Endothelial cell of umbilical vein (primary cell): ENCODE results near the gene KRT17. TPM values are rescaled to one million over a fixed set of nuclear protein-coding genes. Genes with fewer than 3 reads are reported as not detected.

Experiments used
- BruUV-seq: library from RNA; stranded (reverse); fragments of 400-500 nt; replicated peaks from 2 replicates; lab custom pipeline; 2021; lab: Mats Ljungman, UMichigan
- CTCF ChIA-PET: fragments of 300-600, 350-600 bp; sonication (Branson Sonifier 250); formaldehyde crosslinking; loops from one replicate; lab custom pipeline; 2021; ENCODE audit warnings: antibody characterized with exemption, inconsistent platforms; lab: Charles Lee
- POLR2A ChIA-PET: fragments of 300-600, 350-600 bp; sonication (Branson Sonifier 250); formaldehyde crosslinking; loops from one replicate; lab custom pipeline; 2021; ENCODE audit warnings: antibody characterized with exemption, inconsistent platforms; lab: Charles Lee
- DNase-seq: peaks from one replicate; pipeline ENCODE4 v3.0.0-alpha.2; 2011; ENCODE audit warnings: low read depth, low spot score
- FAIRE-seq: peaks from 2 replicates; lab custom pipeline; 2011; peaks lifted over from hg19 to GRCh38; lab: Jason Lieb, UNC
- H2AFZ ChIP-seq: 2 replicates; pipeline ENCODE4 v1.6.0; 2012; ENCODE audit warnings: low read depth, low read length, control low read depth, inconsistent platforms
- H3K27ac ChIP-seq: 2 replicates; pipeline ENCODE4 v1.5.1; 2011; ENCODE audit warnings: low read depth, mild to moderate bottlenecking, control low read depth, low read length, moderate library complexity; ENCODE audit not compliant: insufficient read depth
- H3K27me3 ChIP-seq, 2 experiments: 2 replicates each; pipeline versions ENCODE4 v1.6.0 to v1.6.1; 2011; ENCODE audit warnings: low read length in 2 of 2, mixed read lengths in 1 of 2; ENCODE audit not compliant: control insufficient read depth in 2 of 2, insufficient read depth in 2 of 2
- H3K36me3 ChIP-seq, 2 experiments: 2 replicates in 1 of 2; 3 replicates in 1 of 2; pipeline ENCODE4 v1.5.1; 2011; ENCODE audit warnings: low read length in 2 of 2, mild to moderate bottlenecking in 1 of 2, moderate library complexity in 1 of 2; ENCODE audit not compliant: control insufficient read depth in 2 of 2, insufficient read depth in 2 of 2; ENCODE audit errors: extremely low read depth in 1 of 2
- H3K4me1 ChIP-seq: 3 replicates; pipeline ENCODE4 v1.5.1; 2011; ENCODE audit warnings: mild to moderate bottlenecking, low read length; ENCODE audit not compliant: control insufficient read depth, insufficient read depth; ENCODE audit errors: extremely low read depth
- H3K4me2 ChIP-seq: 2 replicates; pipeline ENCODE4 v1.6.1; 2011; ENCODE audit warnings: low read length, control low read depth, mixed read lengths; ENCODE audit not compliant: insufficient read depth
- H3K4me3 ChIP-seq, 3 experiments: fragments of 200-600 bp in 1 of 3; sonication (generic), shearing (Covaris generic) in 1 of 3; replicated peaks in 1 of 3; 2 replicates each; pipeline ENCODE4 v1.5.1; 2011 to 2016; ENCODE audit warnings: control low read depth in 3 of 3, low read length in 3 of 3, mild to moderate bottlenecking in 2 of 3, inconsistent platforms in 1 of 3, low read depth in 1 of 3, moderate library complexity in 1 of 3; ENCODE audit not compliant: insufficient read depth in 1 of 3
- H3K79me2 ChIP-seq: 2 replicates; pipeline ENCODE4 v1.6.0; 2012; ENCODE audit warnings: low read length, inconsistent platforms; ENCODE audit not compliant: control insufficient read depth, insufficient read depth
- H3K9ac ChIP-seq: replicated peaks from 2 replicates; pipeline ENCODE3; 2011; ENCODE audit warnings: low read length, control low read depth; ENCODE audit not compliant: insufficient read depth; ENCODE audit errors: extremely low read depth
- H3K9me1 ChIP-seq: replicated peaks from 3 replicates; pipeline ENCODE4 v1.6.0; 2011; ENCODE audit warnings: mild to moderate bottlenecking, low read length; ENCODE audit not compliant: control insufficient read depth, insufficient read depth; ENCODE audit errors: extremely low read depth
- H3K9me3 ChIP-seq: replicated peaks from 2 replicates; pipeline ENCODE4 v1.5.1; 2012; ENCODE audit warnings: low read length, inconsistent platforms; ENCODE audit not compliant: control insufficient read depth, insufficient read depth
- H4K20me1 ChIP-seq: replicated peaks from 2 replicates; pipeline ENCODE3; 2011; ENCODE audit warnings: mild to moderate bottlenecking, low read length; ENCODE audit not compliant: control insufficient read depth, insufficient read depth; ENCODE audit errors: extremely low read depth
- FOS ChIP-seq: IDR thresholded peaks from 2 replicates; pipeline ENCODE4 v1.6.1; 2011; ENCODE audit warnings: mild to moderate bottlenecking, low read length, moderate library complexity, borderline replicate concordance; ENCODE audit not compliant: insufficient read depth
- dilution Hi-C: fragments of 300-500 bp; cut with MboI; formaldehyde crosslinking; loops from one replicate; pipeline ENCODE4 v1.15.0; 2019; ENCODE audit warnings: low sequenced_read_pairs; ENCODE audit not compliant: extremely low pct_ligation_motif_present
- intact Hi-C: fragments of 100-400 bp; cut with micrococcal nuclease; formaldehyde crosslinking; loops from one replicate; pipeline ENCODE4 v1.10.0; 2022
- polyA plus RNA-seq, 4 experiments: library from polyadenylated mRNA; depleted of rRNA in 3 of 4; stranded (reverse) in 3 of 4; unstranded in 1 of 4; fragments of >200 nt; gene quantifications; 2 replicates each; pipeline versions ENCODE4 v1.2.1 to v1.2.3, GENCODE V29; 2011 to 2012; ENCODE audit warnings: missing spikeins in 1 of 4
- total RNA-seq: library from RNA; stranded (reverse); gene quantifications from 2 replicates; pipeline ENCODE4 v1.2.3, GENCODE V29; 2021
- TF ChIP-seq, protein P1 (sequence below), 2 donors: IDR thresholded peaks; 1 replicate in 1 of 2; 2 replicates in 1 of 2; pipeline ENCODE4 v1.5.1; 2011; ENCODE audit warnings: low read length in 2 of 2, mild to moderate bottlenecking in 2 of 2, moderate library complexity in 2 of 2, control low read depth in 1 of 2, inconsistent platforms in 1 of 2, low read depth in 1 of 2; ENCODE audit not compliant: insufficient read depth in 1 of 2; ENCODE audit errors: extremely low read depth in 1 of 2

Gene KRT17
- total and polyA plus RNA-seq, 2 donors (not counting 3 experiments of a cell fraction or from before 2014, with no cell fraction given): 0.83 to 1.6 TPM

DNA sequence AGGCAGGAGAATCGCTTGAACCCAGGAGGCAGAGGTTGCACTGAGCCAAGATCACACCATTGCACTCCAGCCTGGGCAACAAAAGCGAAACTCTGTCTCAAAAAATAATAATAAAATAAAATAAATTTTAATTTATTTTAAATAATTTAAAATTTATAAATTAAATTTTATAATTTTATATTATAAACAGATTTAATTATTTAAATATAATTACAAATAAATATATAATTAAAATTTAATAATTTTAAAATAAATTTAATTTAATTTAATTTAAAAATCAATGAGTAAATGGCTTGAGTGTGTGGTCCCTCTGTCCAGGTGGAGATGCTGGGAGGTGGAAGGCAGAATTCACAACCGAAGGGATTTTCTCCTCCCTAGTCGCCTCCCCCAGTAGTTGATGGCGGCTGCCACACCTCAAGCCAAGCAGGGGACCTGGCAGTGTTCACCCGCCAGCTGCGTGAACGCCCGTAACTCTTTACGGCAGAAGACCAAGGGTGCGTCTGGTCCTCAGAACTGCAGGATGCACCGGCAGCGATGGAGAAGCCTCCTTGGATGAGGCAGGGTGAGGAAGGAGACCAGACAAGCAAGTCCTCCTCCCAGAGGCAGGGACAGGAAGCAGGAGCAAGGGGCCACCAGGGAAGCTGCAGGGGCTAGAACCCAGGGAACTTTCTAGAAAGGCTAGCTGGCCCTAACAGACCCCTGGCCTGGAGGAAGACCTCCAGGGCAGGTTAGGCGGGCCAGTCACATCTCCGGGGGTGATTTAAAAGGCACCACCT lies 22.9 kb upstream of the KRT17 start:
- ChIA-PET POLR2A (no interaction called here), CTCF (interaction anchor here (1.2 to 9.0 kb wide), 10 partner anchors 11 to 860 kb away, joined by 3 to 319 read pairs (median 16); no protein-coding TSS in a partner anchor)
- Histone ChIP-seq H4K20me1 (no peaks in the 10 kb centered on the region), H3K79me2 (no peaks in the 10 kb centered on the region), H3K9ac (no peak overlapping the region), H3K36me3 (no peaks in the 10 kb centered on the region), H3K4me3 (no peak overlapping the region), H3K27ac (no peak overlapping the region), H3K9me3 (no peaks in the 10 kb centered on the region), H3K27me3 (no peaks in the 10 kb centered on the region), H3K4me2 (no peak overlapping the region), H2AFZ (peak overlapping the region; percentile 78), H3K4me1 (peaks cover 7% of the 10 kb centered on the region), H3K9me1 (no peaks in the 10 kb centered on the region)
- no peak for DNase-seq
- no TSS peak for BruUV-seq
- intact Hi-C loops: loop anchor here (5.0 kb wide), 1 partner anchor 845 kb away; no protein-coding TSS in a partner anchor
- TF ChIP-seq, protein P1, sequence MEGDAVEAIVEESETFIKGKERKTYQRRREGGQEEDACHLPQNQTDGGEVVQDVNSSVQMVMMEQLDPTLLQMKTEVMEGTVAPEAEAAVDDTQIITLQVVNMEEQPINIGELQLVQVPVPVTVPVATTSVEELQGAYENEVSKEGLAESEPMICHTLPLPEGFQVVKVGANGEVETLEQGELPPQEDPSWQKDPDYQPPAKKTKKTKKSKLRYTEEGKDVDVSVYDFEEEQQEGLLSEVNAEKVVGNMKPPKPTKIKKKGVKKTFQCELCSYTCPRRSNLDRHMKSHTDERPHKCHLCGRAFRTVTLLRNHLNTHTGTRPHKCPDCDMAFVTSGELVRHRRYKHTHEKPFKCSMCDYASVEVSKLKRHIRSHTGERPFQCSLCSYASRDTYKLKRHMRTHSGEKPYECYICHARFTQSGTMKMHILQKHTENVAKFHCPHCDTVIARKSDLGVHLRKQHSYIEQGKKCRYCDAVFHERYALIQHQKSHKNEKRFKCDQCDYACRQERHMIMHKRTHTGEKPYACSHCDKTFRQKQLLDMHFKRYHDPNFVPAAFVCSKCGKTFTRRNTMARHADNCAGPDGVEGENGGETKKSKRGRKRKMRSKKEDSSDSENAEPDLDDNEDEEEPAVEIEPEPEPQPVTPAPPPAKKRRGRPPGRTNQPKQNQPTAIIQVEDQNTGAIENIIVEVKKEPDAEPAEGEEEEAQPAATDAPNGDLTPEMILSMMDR (IDR thresholded peaks at IDR 0.05; ENCODE audit: extremely low read depth in 1 of 2, insufficient read depth in 1 of 2, low read depth in 1 of 2, low read length in 2 of 2): no peak
- TF ChIP-seq FOS: no peak
- no peak for FAIRE-seq
- dilution Hi-C loops: no loop called here
